Endothelial cell (in vitro differentiated cells): Measurements from ENCODE around the gene SPDYE5. TPM values are rescaled to one million over a fixed set of nuclear protein-coding genes. Genes with fewer than 3 reads are reported as not detected.
"Not testable (repeated sequence)": the region's sequence is repeated elsewhere in the genome, so short reads cannot be mapped to it uniquely, and the experiment has no call there.

ENCODE experiments used
- DNase-seq: peaks from one replicate; pipeline ENCODE4 v3.0.0; 2021; ENCODE audit warnings: low spot score
- H3K27ac Mint-ChIP-seq: one replicate; pipeline ENCODE4 v1.8.0; 2021; ENCODE audit warnings: mixed read lengths, inconsistent platforms; ENCODE audit not compliant: unreplicated experiment
- H3K27me3 Mint-ChIP-seq: one replicate; pipeline ENCODE4 v1.8.0; 2021; ENCODE audit warnings: mild to moderate bottlenecking, moderate library complexity, mixed read lengths, inconsistent platforms; ENCODE audit not compliant: unreplicated experiment
- H3K36me3 Mint-ChIP-seq: one replicate; pipeline ENCODE4 v1.8.0; 2021; ENCODE audit warnings: mild to moderate bottlenecking, low read depth, mixed read lengths, inconsistent platforms; ENCODE audit not compliant: unreplicated experiment
- H3K4me1 Mint-ChIP-seq: one replicate; pipeline ENCODE4 v1.8.0; 2021; ENCODE audit warnings: mild to moderate bottlenecking, mixed read lengths, inconsistent platforms; ENCODE audit not compliant: unreplicated experiment
- H3K4me3 Mint-ChIP-seq: one replicate; pipeline ENCODE4 v1.8.0; 2021; ENCODE audit warnings: mild to moderate bottlenecking, mixed read lengths, inconsistent platforms; ENCODE audit not compliant: unreplicated experiment
- H3K9me3 Mint-ChIP-seq: one replicate; pipeline ENCODE4 v1.8.0; 2021; ENCODE audit warnings: mixed read lengths, inconsistent platforms; ENCODE audit not compliant: unreplicated experiment
- CTCF ChIP-seq: fragments of 200-600 bp; sonication (generic); IDR thresholded peaks from one replicate; pipeline ENCODE4 v1.5.0; 2021; ENCODE audit warnings: antibody characterized with exemption; ENCODE audit not compliant: unreplicated experiment
- total RNA-seq: library from RNA; stranded (reverse); fragmentation: NEBNext Ultra II Directional; extraction: Animal tissue kit (Norgen Biotek cat#: 25700); gene quantifications from one replicate; pipeline ENCODE4 v1.2.1, GENCODE V29; 2021; ENCODE audit not compliant: unreplicated experiment

The SPDYE5 gene
- total RNA-seq, 1 donor from 2014 or later, result not detected

- not testable (repeated sequence) for H3K36me3 Mint-ChIP-seq, H3K27me3 Mint-ChIP-seq, H3K9me3 Mint-ChIP-seq, H3K4me1 Mint-ChIP-seq
- H3K4me3 Mint-ChIP-seq, result peak within 1 kb of the TSS; percentile 95
- H3K27ac Mint-ChIP-seq, result peak within 1 kb of the TSS; percentile 81
- peak; percentile 75 for DNase-seq
These were observed 6.0 kb upstream of the SPDYE5 start, which contains the start of gene POM121C for GRCh38 chr7:75485979-75486643. Gene POM121C, minus strand, starts transcription at chr7:75486299. Its CDS starts 44,803 bp downstream, at chr7:75441496.

- not testable (repeated sequence) for H3K27me3 Mint-ChIP-seq, H3K36me3 Mint-ChIP-seq, H3K4me3 Mint-ChIP-seq, DNase-seq, H3K4me1 Mint-ChIP-seq, H3K27ac Mint-ChIP-seq, H3K9me3 Mint-ChIP-seq
These were observed 16.9 kb downstream of the SPDYE5 start for GRCh38 chr7:75509033-75509432.

GRCh38 chr7:75518842-75519241, 26.7 kb downstream of the SPDYE5 start:
- peaks cover 37% of the 10 kb centered on the region for H3K36me3 Mint-ChIP-seq
- H3K27ac Mint-ChIP-seq, DNase-seq, H3K4me1 Mint-ChIP-seq, H3K4me3 Mint-ChIP-seq, H3K9me3 Mint-ChIP-seq, H3K27me3 Mint-ChIP-seq: not testable (repeated sequence)

GRCh38 chr7:75521727-75522126, 29.6 kb downstream of the SPDYE5 start:
- H3K9me3 Mint-ChIP-seq, H3K27ac Mint-ChIP-seq, H3K4me1 Mint-ChIP-seq, DNase-seq, H3K27me3 Mint-ChIP-seq: not testable (repeated sequence)
- H3K36me3 Mint-ChIP-seq, result peaks cover 48% of the 10 kb centered on the region
- H3K4me3 Mint-ChIP-seq, result peak overlapping the region; percentile 83

- H3K4me1 Mint-ChIP-seq, result peaks cover 17% of the 10 kb centered on the region
- not testable (repeated sequence) for H3K9me3 Mint-ChIP-seq, H3K27me3 Mint-ChIP-seq
- peak overlapping the region; percentile 55 for H3K27ac Mint-ChIP-seq
- H3K4me3 Mint-ChIP-seq, result peak overlapping the region; percentile 98
- DNase-seq, result peak; percentile 22
- peaks cover 30% of the 10 kb centered on the region for H3K36me3 Mint-ChIP-seq
These were observed 35.2 kb downstream of the SPDYE5 start for GRCh38 chr7:75527224-75527722.

- no peak for TF ChIP-seq CTCF
- peaks cover 13% of the 10 kb centered on the region for H3K36me3 Mint-ChIP-seq
- H3K4me1 Mint-ChIP-seq, result peaks cover 10% of the 10 kb centered on the region
- no peak for DNase-seq
- H3K27me3 Mint-ChIP-seq, result peaks cover 5% of the 10 kb centered on the region
- H3K27ac Mint-ChIP-seq, result no peak overlapping the region
- no peak overlapping the region for H3K4me3 Mint-ChIP-seq
- no peaks in the 10 kb centered on the region for H3K9me3 Mint-ChIP-seq
These were observed 39.3 kb downstream of the SPDYE5 start for GRCh38 chr7:75531359-75531821.

GRCh38 chr7:75532639-75533038, 40.5 kb downstream of the SPDYE5 start:
- H3K27me3 Mint-ChIP-seq, result peaks cover 5% of the 10 kb centered on the region
- H3K4me1 Mint-ChIP-seq, result peaks cover 2% of the 10 kb centered on the region
- no peak overlapping the region for H3K27ac Mint-ChIP-seq
- no peaks in the 10 kb centered on the region for H3K9me3 Mint-ChIP-seq
- no peak for DNase-seq
- H3K36me3 Mint-ChIP-seq, result peaks cover 16% of the 10 kb centered on the region
- no peak for TF ChIP-seq CTCF
- no peak overlapping the region for H3K4me3 Mint-ChIP-seq
